Ishikawa (cell line): ENCODE results near the gene RABGAP1L.

Experiments
- CEBPB ChIP-seq: IDR thresholded peaks from 2 replicates; pipeline ENCODE4 v1.6.1; 2012
- EP300 ChIP-seq: IDR thresholded peaks from 2 replicates; pipeline ENCODE4 v1.6.1; 2012; ENCODE audit warnings: borderline replicate concordance
- MAX ChIP-seq: IDR thresholded peaks from 2 replicates; pipeline ENCODE4 v1.6.1; 2012
- RAD21 ChIP-seq: IDR thresholded peaks from 2 replicates; pipeline ENCODE4 v1.6.1; 2012; ENCODE audit warnings: low read depth
- REST ChIP-seq: IDR thresholded peaks from 2 replicates; pipeline ENCODE4 v1.6.1; 2012; ENCODE audit warnings: low read depth, mild to moderate bottlenecking
- TAF1 ChIP-seq: IDR thresholded peaks from 2 replicates; pipeline ENCODE4 v1.6.1; 2012; ENCODE audit warnings: low read depth, mild to moderate bottlenecking

- no peak for TF ChIP-seq EP300
- no peak for TF ChIP-seq REST
- TF ChIP-seq MAX: no peak
- no peak for TF ChIP-seq RAD21
- no peak for TF ChIP-seq CEBPB
- TF ChIP-seq TAF1: no peak
Measured at GRCh38 chr1:174799136-174799479, 639.8 kb downstream of the RABGAP1L start.
